ENCODE measurements around the gene ABLIM1. TPM values are rescaled to one million over a fixed set of nuclear protein-coding genes. Genes with fewer than 3 reads are reported as not detected.

Gene ABLIM1
- total RNA-seq, 1 experiment from 2014 or later: 10.4 TPM

DNA sequence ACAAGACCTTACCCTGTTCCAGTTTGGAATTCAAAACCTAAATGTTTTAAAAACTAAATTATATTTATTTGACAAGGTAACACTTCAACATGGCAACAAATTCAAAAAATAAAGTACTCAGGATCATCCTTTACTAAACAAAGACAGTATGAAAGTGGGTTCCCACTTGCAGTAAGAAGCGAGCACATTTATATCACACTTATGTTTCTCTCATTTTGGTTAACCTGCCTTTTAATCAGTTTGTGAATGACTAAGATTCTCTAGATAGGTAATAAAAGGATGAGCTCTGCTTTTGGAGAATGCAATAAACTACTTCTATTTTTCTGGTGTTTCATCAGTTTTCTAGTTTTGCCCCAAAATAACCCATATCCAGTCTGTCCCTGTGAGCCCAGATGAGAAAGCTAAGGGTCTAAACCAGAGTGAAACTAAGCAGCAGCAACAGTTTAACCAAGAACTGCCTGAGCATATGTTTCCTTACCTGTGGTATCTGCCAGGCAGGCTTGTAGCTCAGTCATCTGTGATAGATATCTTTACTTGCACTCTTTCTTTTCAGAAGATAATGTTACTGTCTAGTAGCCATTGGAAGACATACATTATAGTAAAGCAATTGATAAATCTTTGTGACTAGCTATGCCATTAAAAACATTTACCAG is 64.1 kb downstream of the ABLIM1 start:
- no peak overlapping the region for H3K4me3 ChIP-seq
- H3K9me3 ChIP-seq (replicated peaks): no peaks in the 10 kb centered on the region
- no peaks in the 10 kb centered on the region for H3K36me3 ChIP-seq
- H3K4me1 ChIP-seq (replicated peaks): peaks cover 8% of the 10 kb centered on the region
- DNase-seq (ENCODE audit: low read depth in 1 of 2, low spot score in 2 of 2): no peak
- H3K27me3 ChIP-seq (replicated peaks): no peaks in the 10 kb centered on the region
- H3K27ac ChIP-seq: no peak overlapping the region

DNA sequence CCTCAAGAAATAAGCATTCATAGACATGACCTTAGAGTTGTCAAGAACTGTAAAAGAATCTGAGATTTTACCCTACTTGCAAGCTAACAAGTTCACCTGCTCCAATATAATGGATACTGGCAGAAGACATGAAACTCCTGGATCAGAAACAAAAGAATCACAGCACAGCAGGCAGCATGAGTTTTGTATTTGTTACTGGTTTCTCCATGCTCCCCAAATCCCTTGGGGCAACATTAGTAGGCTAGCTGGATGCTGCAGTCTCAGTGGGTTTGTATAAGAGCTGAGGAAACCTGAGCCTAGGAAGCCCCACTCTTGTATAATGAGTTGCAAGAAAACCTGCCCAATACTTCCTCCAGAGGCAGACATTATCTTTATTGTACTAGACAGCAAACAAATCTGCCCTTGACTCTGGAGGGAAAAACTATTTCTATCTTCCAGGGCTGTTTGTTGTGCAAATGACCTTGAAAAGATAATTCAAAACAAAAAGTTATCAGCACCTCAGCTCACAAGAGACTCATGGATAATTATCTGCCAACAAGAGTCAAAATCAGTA is 64.8 kb downstream of the ABLIM1 start:
- H3K4me1 ChIP-seq (replicated peaks): peaks cover 8% of the 10 kb centered on the region
- no peaks in the 10 kb centered on the region for H3K9me3 ChIP-seq (replicated peaks)
- H3K36me3 ChIP-seq: no peaks in the 10 kb centered on the region
- DNase-seq (ENCODE audit: low read depth in 1 of 2, low spot score in 2 of 2): no peak
- H3K4me3 ChIP-seq: no peak overlapping the region
- H3K27me3 ChIP-seq (replicated peaks): no peaks in the 10 kb centered on the region
- no peak overlapping the region for H3K27ac ChIP-seq

DNA sequence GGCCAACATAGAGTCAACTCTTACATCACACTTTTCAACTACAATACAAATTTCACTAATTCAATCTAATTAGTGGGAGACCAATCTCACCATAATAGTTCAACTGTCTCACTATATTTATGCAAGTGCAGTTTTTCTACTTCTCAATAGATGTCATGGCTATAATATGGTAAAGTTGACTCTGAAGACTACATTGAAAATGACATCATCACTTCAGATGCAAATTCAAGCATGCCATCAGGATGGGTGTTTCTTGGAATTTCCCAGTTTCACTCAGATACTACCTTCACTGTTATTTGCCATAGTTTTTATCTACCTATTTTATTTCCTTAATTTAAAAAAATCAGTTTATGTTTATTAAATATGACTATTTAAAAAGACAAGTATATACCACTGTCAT is 67.1 kb downstream of the ABLIM1 start:
- no peak overlapping the region for H3K27ac ChIP-seq
- no peaks in the 10 kb centered on the region for H3K9me3 ChIP-seq (replicated peaks)
- no peak for DNase-seq (ENCODE audit: low read depth in 1 of 2, low spot score in 2 of 2)
- H3K36me3 ChIP-seq: no peaks in the 10 kb centered on the region
- H3K27me3 ChIP-seq (replicated peaks): no peaks in the 10 kb centered on the region
- no peak overlapping the region for H3K4me3 ChIP-seq
- H3K4me1 ChIP-seq (replicated peaks): no peaks in the 10 kb centered on the region

DNA sequence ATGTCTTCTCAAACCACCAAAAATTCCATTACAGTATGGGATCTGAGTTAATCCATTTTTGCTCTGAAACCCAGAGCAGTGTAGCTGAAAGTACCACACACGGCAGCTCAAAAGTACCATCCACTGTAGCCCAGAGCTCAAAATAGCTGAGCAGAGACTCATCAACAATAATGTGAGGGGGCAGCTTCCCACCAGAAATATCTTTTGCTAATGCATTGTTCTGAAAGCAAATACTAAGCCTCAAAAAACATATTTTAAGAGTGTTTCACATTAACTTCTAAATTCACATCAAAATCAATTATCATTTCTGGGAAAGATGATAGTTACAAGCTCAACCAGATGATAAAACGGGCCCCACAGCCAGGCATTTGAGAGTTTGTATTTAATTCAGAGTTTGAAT is 73.7 kb downstream of the ABLIM1 start:
- no peaks in the 10 kb centered on the region for H3K9me3 ChIP-seq (replicated peaks)
- peaks cover 7% of the 10 kb centered on the region for H3K4me1 ChIP-seq (replicated peaks)
- no peaks in the 10 kb centered on the region for H3K27me3 ChIP-seq (replicated peaks)
- H3K4me3 ChIP-seq: no peak overlapping the region
- DNase-seq (ENCODE audit: low read depth in 1 of 2, low spot score in 2 of 2): no peak
- no peak overlapping the region for H3K27ac ChIP-seq
- no peaks in the 10 kb centered on the region for H3K36me3 ChIP-seq

DNA sequence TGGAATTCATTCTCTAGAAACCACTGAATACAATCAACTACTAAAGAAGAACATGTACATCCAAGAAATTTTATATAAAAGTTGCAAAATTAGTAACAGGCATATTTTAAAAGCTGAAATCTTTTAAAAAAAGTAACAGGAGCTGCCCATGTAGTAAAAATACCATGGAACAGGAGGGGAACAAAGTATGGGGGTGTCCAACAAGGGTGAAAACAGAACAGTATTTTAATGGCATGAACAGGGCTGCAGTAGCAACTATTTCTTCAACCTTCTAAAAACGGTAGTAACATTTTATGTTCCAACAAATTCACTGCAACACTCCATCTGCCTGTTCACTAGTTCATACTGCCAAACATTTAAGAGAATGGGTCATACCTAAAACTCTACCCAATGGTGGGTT is 77.0 kb downstream of the ABLIM1 start:
- peaks cover 18% of the 10 kb centered on the region for H3K4me1 ChIP-seq (replicated peaks)
- H3K27ac ChIP-seq: no peak overlapping the region
- H3K36me3 ChIP-seq: no peaks in the 10 kb centered on the region
- DNase-seq (ENCODE audit: low read depth in 1 of 2, low spot score in 2 of 2): no peak
- H3K4me3 ChIP-seq: no peak overlapping the region
- no peaks in the 10 kb centered on the region for H3K9me3 ChIP-seq (replicated peaks)
- H3K27me3 ChIP-seq (replicated peaks): no peaks in the 10 kb centered on the region

DNA sequence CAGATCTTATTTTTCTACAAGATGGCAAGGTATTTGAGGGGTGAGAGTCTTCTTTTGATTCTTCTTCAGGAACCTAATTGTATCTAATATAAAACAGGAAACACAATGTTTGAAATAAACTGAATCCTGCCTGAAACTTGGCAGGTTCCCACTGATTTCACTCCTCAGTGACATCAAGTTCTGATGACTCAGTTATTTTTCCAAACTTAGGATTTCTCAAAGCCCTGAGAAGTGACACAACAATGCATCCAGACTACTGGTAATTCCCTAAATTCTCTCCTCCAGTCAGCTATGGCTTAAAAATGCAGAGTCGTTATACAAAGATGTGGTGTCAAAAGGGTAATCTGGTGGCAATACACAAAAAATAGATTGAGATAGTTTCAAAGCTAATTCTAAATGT is 80.9 kb downstream of the ABLIM1 start:
- H3K9me3 ChIP-seq (replicated peaks): no peaks in the 10 kb centered on the region
- H3K27me3 ChIP-seq (replicated peaks): no peaks in the 10 kb centered on the region
- H3K36me3 ChIP-seq: no peaks in the 10 kb centered on the region; the same call in 1 of the 2 replicates
- peak in 1 of 2 experiments; percentile 50 for DNase-seq (ENCODE audit: low read depth in 1 of 2, low spot score in 2 of 2)
- H3K27ac ChIP-seq: peak overlapping the region; percentile 22; the same call in 1 of the 2 replicates
- H3K4me1 ChIP-seq (replicated peaks): peaks cover 11% of the 10 kb centered on the region
- no peak overlapping the region for H3K4me3 ChIP-seq

DNA sequence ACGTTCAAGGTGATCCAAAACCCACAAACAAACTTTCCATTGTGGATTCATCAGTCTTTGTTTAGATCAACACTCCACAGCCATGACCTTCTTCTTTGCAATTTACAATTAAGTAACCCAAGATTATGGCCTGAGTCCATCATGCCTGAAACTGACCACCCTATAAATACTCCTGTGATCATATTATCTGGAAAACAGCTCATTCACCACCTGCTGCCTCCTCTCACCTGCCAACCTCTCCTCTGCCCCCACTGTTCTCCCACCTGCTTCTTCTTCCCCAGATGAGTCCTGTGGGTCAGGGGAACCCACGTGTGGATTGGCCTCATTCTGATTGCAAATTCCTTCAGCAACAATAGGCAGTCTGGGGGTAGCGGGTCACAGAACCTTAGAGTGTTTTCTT is 81.4 kb downstream of the ABLIM1 start:
- Histone ChIP-seq H3K27ac (peak overlapping the region; percentile 22; the same call in 1 of the 2 replicates), H3K4me3 (no peak overlapping the region), H3K27me3 (replicated peaks) (no peaks in the 10 kb centered on the region), H3K36me3 (no peaks in the 10 kb centered on the region; the same call in 1 of the 2 replicates), H3K4me1 (replicated peaks) (peaks cover 11% of the 10 kb centered on the region), H3K9me3 (replicated peaks) (no peaks in the 10 kb centered on the region)
- DNase-seq (ENCODE audit: low read depth in 1 of 2, low spot score in 2 of 2): no peak

DNA sequence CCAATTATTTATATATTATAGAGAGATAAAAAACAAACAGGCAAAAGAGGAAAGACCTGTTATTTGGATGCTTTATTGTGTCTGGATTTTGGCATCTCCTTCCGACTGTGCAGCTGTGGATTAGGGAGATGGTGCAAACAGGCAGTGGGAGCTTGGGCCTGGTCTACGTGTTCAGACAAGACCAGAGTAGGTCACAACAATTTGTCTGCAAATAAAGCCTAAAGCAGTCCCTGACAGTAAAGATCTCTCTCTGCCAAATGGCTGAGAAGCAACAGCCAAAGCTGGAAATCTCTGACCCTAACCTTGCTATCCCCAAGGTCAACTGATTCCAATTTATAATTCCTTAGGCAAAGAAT is 82.0 kb downstream of the ABLIM1 start:
- H3K4me3 ChIP-seq: no peak overlapping the region
- peaks cover 11% of the 10 kb centered on the region for H3K4me1 ChIP-seq (replicated peaks)
- H3K9me3 ChIP-seq (replicated peaks): no peaks in the 10 kb centered on the region
- no peak for DNase-seq (ENCODE audit: low read depth in 1 of 2, low spot score in 2 of 2)
- no peak overlapping the region for H3K27ac ChIP-seq
- no peaks in the 10 kb centered on the region; the same call in 1 of the 2 replicates for H3K36me3 ChIP-seq
- H3K27me3 ChIP-seq (replicated peaks): no peaks in the 10 kb centered on the region

DNA sequence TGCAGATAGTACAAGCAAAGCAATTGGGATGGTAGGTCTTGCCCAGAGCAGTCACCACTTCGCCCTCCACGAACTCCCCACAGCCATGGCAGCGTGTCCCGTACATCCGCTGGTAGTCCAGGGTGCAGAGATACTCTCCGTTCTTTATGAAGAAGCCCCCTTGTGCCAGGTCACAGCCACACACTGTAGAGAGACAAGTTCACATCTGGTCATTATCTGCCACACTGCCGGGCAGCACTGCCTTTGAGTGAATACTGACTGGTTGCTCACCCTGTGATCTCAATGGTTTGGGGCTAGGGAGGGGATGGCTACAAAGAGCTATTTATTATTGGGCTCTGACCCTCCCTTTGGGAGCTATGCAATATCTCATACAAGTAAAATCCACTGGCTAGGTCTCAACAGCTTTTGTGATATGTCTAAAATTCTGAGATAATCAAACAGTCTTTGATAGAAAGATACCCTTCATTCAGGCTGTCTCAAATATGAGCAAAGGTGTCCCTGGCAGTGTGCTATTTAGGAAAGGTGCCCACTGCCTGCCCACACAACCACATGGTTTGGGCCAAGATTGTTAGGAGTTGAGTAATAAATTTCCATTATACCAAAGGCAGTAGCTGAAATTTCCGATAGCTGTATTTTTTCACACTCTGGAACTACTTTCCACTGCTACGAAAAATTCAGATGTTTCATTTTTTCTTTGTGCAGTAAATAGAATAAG is 82.5 kb downstream of the ABLIM1 start:
- DNase-seq (ENCODE audit: low read depth in 1 of 2, low spot score in 2 of 2): no peak
- Histone ChIP-seq H3K36me3 (no peaks in the 10 kb centered on the region; the same call in 1 of the 2 replicates), H3K27ac (no peak overlapping the region), H3K4me1 (replicated peaks) (peaks cover 11% of the 10 kb centered on the region), H3K9me3 (replicated peaks) (no peaks in the 10 kb centered on the region), H3K27me3 (replicated peaks) (no peaks in the 10 kb centered on the region), H3K4me3 (no peak overlapping the region)

DNA sequence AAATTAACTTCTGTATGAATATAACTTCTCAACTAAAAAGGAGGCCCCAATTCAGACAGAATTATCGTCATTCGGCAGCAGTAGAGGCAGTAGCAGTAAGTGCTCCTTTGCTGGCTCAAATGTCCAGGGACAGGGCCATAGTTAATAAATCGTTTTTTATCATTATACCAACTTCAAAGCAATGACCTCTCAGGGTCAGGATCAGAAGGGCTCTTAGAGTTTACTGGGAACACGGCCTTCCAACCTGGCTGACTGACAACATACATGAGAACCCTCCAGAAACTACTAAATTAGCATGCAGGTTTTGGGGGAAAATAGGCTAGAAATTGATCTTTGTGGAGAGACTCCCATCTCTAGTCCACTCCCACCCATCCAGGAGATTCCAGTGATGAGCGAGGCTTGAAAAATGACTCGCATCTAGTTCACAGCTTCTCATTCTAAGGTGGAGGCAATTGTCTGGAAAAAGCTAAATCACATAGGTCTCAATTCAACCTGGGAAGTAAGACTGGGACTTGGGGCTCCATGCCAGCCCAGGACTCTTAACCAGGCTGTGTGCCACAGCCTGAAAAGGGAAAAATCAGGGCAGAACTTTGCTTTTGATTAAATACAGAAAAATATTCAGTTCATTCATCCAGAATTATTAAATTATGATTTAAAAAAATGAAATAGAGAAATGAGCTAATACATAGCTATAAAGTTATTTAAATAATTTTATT is 84.6 kb downstream of the ABLIM1 start:
- Histone ChIP-seq H3K9me3 (replicated peaks) (no peaks in the 10 kb centered on the region), H3K4me3 (no peak overlapping the region), H3K27me3 (replicated peaks) (no peaks in the 10 kb centered on the region), H3K36me3 (no peaks in the 10 kb centered on the region; the same call in 1 of the 2 replicates), H3K4me1 (replicated peaks) (peaks cover 11% of the 10 kb centered on the region), H3K27ac (no peak overlapping the region)
- no peak for DNase-seq (ENCODE audit: low read depth in 1 of 2, low spot score in 2 of 2)

DNA sequence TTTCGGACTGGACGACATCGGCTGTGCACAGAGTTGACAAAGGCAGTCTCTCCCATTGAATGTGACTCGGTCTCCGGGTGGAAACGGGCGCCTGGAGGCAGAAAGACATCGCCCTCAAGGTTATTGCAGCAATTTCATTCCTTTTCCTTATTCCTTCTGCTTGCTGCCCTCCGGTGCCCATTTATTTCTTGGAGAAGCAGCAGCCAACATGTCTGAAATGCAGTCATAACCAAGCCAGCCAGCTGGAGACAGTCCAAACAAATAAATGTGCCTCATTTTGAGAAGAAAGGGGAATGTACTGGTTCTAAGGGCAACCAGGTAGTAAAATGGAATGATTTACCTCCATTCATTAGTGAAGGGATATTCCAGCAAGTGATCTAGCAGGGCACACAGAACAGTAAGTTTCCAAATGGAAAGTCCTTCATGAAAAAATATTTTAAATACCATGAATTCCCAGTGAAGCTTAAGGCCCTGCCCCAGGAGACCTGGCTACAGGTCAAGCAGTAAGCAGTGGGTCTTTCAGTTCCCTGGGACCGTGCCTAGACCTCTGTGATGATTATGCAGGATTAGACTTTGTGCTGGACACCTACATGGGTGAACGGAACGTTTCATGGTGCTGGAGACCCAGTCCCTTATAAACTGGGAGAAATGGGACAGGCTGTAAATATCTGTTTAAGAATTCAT is 86.6 kb downstream of the ABLIM1 start:
- no peak overlapping the region for H3K4me3 ChIP-seq
- H3K9me3 ChIP-seq (replicated peaks): no peaks in the 10 kb centered on the region
- H3K36me3 ChIP-seq: no peaks in the 10 kb centered on the region; the same call in 1 of the 2 replicates
- H3K27me3 ChIP-seq (replicated peaks): no peaks in the 10 kb centered on the region
- DNase-seq (ENCODE audit: low read depth in 1 of 2, low spot score in 2 of 2): no peak
- no peaks in the 10 kb centered on the region; the same call in 1 of the 2 replicates for H3K4me1 ChIP-seq (replicated peaks)
- H3K27ac ChIP-seq: no peak overlapping the region

DNA sequence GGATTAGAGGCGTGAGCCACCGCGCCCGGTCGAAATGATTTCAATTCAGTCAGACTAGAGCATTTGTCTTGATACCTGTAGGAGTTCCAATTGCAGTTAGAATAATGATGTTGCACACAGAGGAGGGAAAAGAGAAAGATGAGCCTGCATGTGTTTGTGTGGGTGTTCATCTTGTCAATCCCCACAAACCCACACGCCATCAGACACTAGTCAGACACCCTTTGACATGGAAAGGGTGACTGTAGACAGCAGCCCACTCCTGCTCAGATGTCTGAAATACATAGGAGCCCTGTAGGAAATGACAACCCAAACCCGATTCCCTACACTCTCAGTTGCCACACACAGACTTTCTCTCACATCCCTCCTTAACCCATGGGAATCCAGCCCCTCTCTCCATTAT is 92.0 kb downstream of the ABLIM1 start:
- DNase-seq (ENCODE audit: low read depth in 1 of 2, low spot score in 2 of 2): no peak
- H3K4me3 ChIP-seq: no peak overlapping the region
- H3K27ac ChIP-seq: no peak overlapping the region
- no peaks in the 10 kb centered on the region for H3K36me3 ChIP-seq
- no peaks in the 10 kb centered on the region for H3K9me3 ChIP-seq (replicated peaks)
- H3K4me1 ChIP-seq (replicated peaks): 0 out of 2 replicates have a peak, but pooled peaks cover 3% of the 10 kb centered on the region
- H3K27me3 ChIP-seq (replicated peaks): no peaks in the 10 kb centered on the region

DNA sequence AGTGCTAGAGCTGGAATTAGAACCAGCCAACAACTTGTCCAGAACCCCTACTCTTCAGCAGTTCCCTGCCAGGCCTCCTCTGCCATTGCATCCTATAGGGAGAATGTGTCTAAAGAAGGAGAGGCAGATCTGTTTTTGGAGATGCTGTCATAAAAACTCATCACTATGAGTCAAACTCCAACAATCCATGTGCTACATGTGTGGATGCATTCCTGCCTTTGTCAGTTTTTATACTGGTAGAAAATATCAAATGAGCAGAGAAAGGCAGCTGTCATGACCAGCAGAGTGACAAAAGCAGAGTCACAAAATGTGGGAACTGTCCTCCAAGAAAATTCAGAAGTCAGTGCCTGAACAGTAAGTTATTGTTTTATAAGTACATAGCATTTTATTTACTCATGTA is 93.0 kb downstream of the ABLIM1 start:
- Histone ChIP-seq H3K4me3 (no peak overlapping the region), H3K4me1 (replicated peaks) (0 out of 2 replicates have a peak, but pooled peaks cover 3% of the 10 kb centered on the region), H3K9me3 (replicated peaks) (no peaks in the 10 kb centered on the region), H3K27ac (no peak overlapping the region), H3K36me3 (no peaks in the 10 kb centered on the region), H3K27me3 (replicated peaks) (no peaks in the 10 kb centered on the region)
- DNase-seq (ENCODE audit: low read depth in 1 of 2, low spot score in 2 of 2): no peak
